H1 (cell line): Measurements from ENCODE around the gene ACTR5. TPM values are rescaled to one million over a fixed set of nuclear protein-coding genes. Genes with fewer than 3 reads are reported as not detected.

Experiments
- CTCF ChIA-PET: fragments of 300-600 bp; sonication (Branson Sonifier 250); formaldehyde crosslinking; loops from one replicate; lab custom pipeline; 2021; ENCODE audit not compliant: partially characterized antibody; lab: Charles Lee
- POLR2A ChIA-PET: fragments of 300-600 bp; sonication (Branson Sonifier 250); formaldehyde crosslinking; loops from one replicate; lab custom pipeline; 2021; ENCODE audit warnings: inconsistent platforms; ENCODE audit not compliant: partially characterized antibody; lab: Charles Lee
- DNase-seq, 2 experiments: peaks; one replicate each; pipeline versions ENCODE4 v3.0.0 to v3.0.0-alpha.2; 2010 to 2022; ENCODE audit warnings: low spot score in 2 of 2, low read depth in 1 of 2, mixed read lengths in 1 of 2
- FAIRE-seq: peaks from 2 replicates; lab custom pipeline; 2011; peaks lifted over from hg19 to GRCh38; lab: Jason Lieb, UNC
- H2AFZ ChIP-seq: 2 replicates; pipeline ENCODE4 v1.8.1; 2012; ENCODE audit warnings: low read length, inconsistent platforms
- H2AK5ac ChIP-seq: 2 replicates; pipeline ENCODE4 v1.6.1; 2013; ENCODE audit warnings: low read depth, low read length
- H2BK120ac ChIP-seq: replicated peaks from 2 replicates; pipeline ENCODE3; 2013; ENCODE audit warnings: low read depth, low read length, inconsistent platforms
- H2BK12ac ChIP-seq: 2 replicates; pipeline ENCODE4 v1.6.1; 2013; ENCODE audit warnings: low read depth, low read length
- H2BK15ac ChIP-seq: 2 replicates; pipeline ENCODE4 v1.6.1; 2013; ENCODE audit warnings: low read length
- H2BK20ac ChIP-seq: 2 replicates; pipeline ENCODE4 v1.6.1; 2013; ENCODE audit warnings: low read length
- H2BK5ac ChIP-seq: 2 replicates; pipeline ENCODE4 v1.6.1; 2013; ENCODE audit warnings: low read depth, low read length
- H3K14ac ChIP-seq: 2 replicates; pipeline ENCODE4 v1.6.1; 2013; ENCODE audit warnings: inconsistent platforms; ENCODE audit not compliant: insufficient read length
- H3K18ac ChIP-seq: 2 replicates; pipeline ENCODE4 v1.6.1; 2013; ENCODE audit warnings: low read length; ENCODE audit errors: extremely low read depth
- H3K23ac ChIP-seq: 2 replicates; pipeline ENCODE4 v1.6.1; 2013; ENCODE audit warnings: inconsistent platforms; ENCODE audit not compliant: insufficient read length
- H3K23me2 ChIP-seq: 2 replicates; pipeline ENCODE4 v1.6.1; 2013; ENCODE audit warnings: low read depth, low read length
- H3K27ac ChIP-seq: 2 replicates; pipeline ENCODE4 v1.6.1; 2011; ENCODE audit warnings: low read depth, low read length, inconsistent platforms
- H3K27me3 ChIP-seq, 4 experiments: replicated peaks in 1 of 4; 1 replicate in 1 of 4; 2 replicates in 3 of 4; pipeline versions ENCODE4 v1.6.1 to v1.8.1; 2011 to 2013; ENCODE audit warnings: low read length in 3 of 4, mild to moderate bottlenecking in 3 of 4, inconsistent platforms in 2 of 4, mixed read lengths in 2 of 4, moderate library complexity in 1 of 4; ENCODE audit not compliant: control insufficient read depth in 3 of 4, insufficient read depth in 3 of 4; ENCODE audit errors: extremely low read depth in 1 of 4
- H3K36me3 ChIP-seq, 4 experiments: 2 replicates each; pipeline versions ENCODE4 v1.6.1 to v1.8.1; 2011 to 2013; ENCODE audit warnings: mild to moderate bottlenecking in 4 of 4, low read length in 3 of 4, moderate library complexity in 2 of 4, control low read depth in 1 of 4, inconsistent platforms in 1 of 4; ENCODE audit not compliant: insufficient read depth in 4 of 4, control insufficient read depth in 2 of 4
- H3K4ac ChIP-seq: replicated peaks from 2 replicates; pipeline ENCODE3; 2013; ENCODE audit warnings: low read length, low read depth, mixed read lengths, inconsistent platforms; ENCODE audit not compliant: insufficient read length
- H3K4me1 ChIP-seq, 4 experiments: replicated peaks in 1 of 4; 1 replicate in 1 of 4; 2 replicates in 3 of 4; pipeline versions ENCODE4 v1.6.1 to v1.8.1; 2011 to 2013; ENCODE audit warnings: low read length in 3 of 4, inconsistent platforms in 2 of 4, mixed read lengths in 1 of 4; ENCODE audit not compliant: insufficient read depth in 4 of 4, control insufficient read depth in 3 of 4
- H3K4me2 ChIP-seq, 2 experiments: 2 replicates each; pipeline versions ENCODE4 v1.6.1 to v1.8.1; 2011 to 2013; ENCODE audit warnings: low read depth in 2 of 2, low read length in 2 of 2, control low read depth in 1 of 2, inconsistent platforms in 1 of 2, mild to moderate bottlenecking in 1 of 2; ENCODE audit not compliant: insufficient read depth in 1 of 2
- H3K4me3 ChIP-seq, 4 experiments: fragments of 200-600, 300-600 bp in 1 of 4; sonication (generic), shearing (Covaris generic), sonication (Bioruptor Twin) in 1 of 4; 2 replicates each; pipeline versions ENCODE4 v1.5.1 to v1.8.1; 2011 to 2016; ENCODE audit warnings: low read length in 4 of 4, low read depth in 3 of 4, control low read depth in 2 of 4, inconsistent platforms in 2 of 4, mild to moderate bottlenecking in 2 of 4, mixed read lengths in 1 of 4, moderate library complexity in 1 of 4; ENCODE audit not compliant: insufficient read depth in 2 of 4; ENCODE audit errors: extremely low read depth in 1 of 4
- H3K56ac ChIP-seq: replicated peaks from 2 replicates; pipeline ENCODE3; 2013; ENCODE audit warnings: low read depth, mild to moderate bottlenecking, mixed read lengths, low read length, inconsistent platforms; ENCODE audit not compliant: insufficient read length
- H3K79me1 ChIP-seq: 2 replicates; pipeline ENCODE4 v1.6.1; 2013; ENCODE audit warnings: low read depth, low read length, control low read depth
- H3K79me2 ChIP-seq, 2 experiments: 2 replicates each; pipeline versions ENCODE4 v1.6.1 to v1.8.1; 2012 to 2013; ENCODE audit warnings: low read length in 2 of 2, mild to moderate bottlenecking in 2 of 2, inconsistent platforms in 1 of 2; ENCODE audit not compliant: insufficient read depth in 2 of 2, control insufficient read depth in 1 of 2
- H3K9ac ChIP-seq, 4 experiments: replicated peaks in 1 of 4; 1 replicate in 1 of 4; 2 replicates in 3 of 4; pipeline versions ENCODE4 v1.6.1 to v1.8.1; 2011 to 2013; ENCODE audit warnings: low read depth in 3 of 4, low read length in 3 of 4, control low read depth in 2 of 4, mild to moderate bottlenecking in 2 of 4, moderate library complexity in 2 of 4, inconsistent platforms in 1 of 4; ENCODE audit errors: extremely low read depth in 1 of 4
- H3K9me3 ChIP-seq, 2 experiments: 2 replicates each; pipeline versions ENCODE4 v1.6.1 to v1.8.1; 2012 to 2013; ENCODE audit warnings: mild to moderate bottlenecking in 2 of 2, moderate library complexity in 2 of 2, control low read depth in 1 of 2, inconsistent platforms in 1 of 2, low read depth in 1 of 2, low read length in 1 of 2, mixed read lengths in 1 of 2; ENCODE audit not compliant: insufficient read depth in 2 of 2
- H4K20me1 ChIP-seq, 2 experiments: replicated peaks in 1 of 2; 2 replicates each; pipeline versions ENCODE3 to v1.8.1; 2011 to 2013; ENCODE audit warnings: inconsistent platforms in 2 of 2, low read length in 2 of 2, mild to moderate bottlenecking in 1 of 2; ENCODE audit not compliant: insufficient read depth in 2 of 2, control insufficient read depth in 1 of 2
- H4K5ac ChIP-seq: 2 replicates; pipeline ENCODE4 v1.6.1; 2013; ENCODE audit warnings: low read length, low read depth, mixed read lengths, inconsistent platforms; ENCODE audit not compliant: insufficient read length
- H4K8ac ChIP-seq: 2 replicates; pipeline ENCODE4 v1.8.0; 2013; ENCODE audit warnings: mild to moderate bottlenecking, moderate library complexity, low read length, inconsistent platforms; ENCODE audit not compliant: insufficient read depth; ENCODE audit errors: extremely low read depth
- H4K91ac ChIP-seq: replicated peaks from 2 replicates; pipeline ENCODE3; 2013; ENCODE audit warnings: low read length, mixed read lengths, inconsistent platforms; ENCODE audit not compliant: insufficient read length
- BACH1 ChIP-seq: IDR thresholded peaks from 2 replicates; pipeline ENCODE4 v1.6.1; 2012; ENCODE audit warnings: low read length, improper control_type of control experiment
- CHD1 ChIP-seq: IDR thresholded peaks from 2 replicates; pipeline ENCODE4 v1.6.1; 2012; ENCODE audit warnings: low read depth, low read length, improper control_type of control experiment
- GTF2F1 ChIP-seq: IDR thresholded peaks from 2 replicates; pipeline ENCODE4 v1.6.1; 2012; ENCODE audit warnings: low read depth, low read length, improper control_type of control experiment, borderline replicate concordance
- HDAC6 ChIP-seq: IDR thresholded peaks from one replicate; pipeline ENCODE4 v1.7.1; 2012; ENCODE audit warnings: low read depth, mild to moderate bottlenecking, inconsistent platforms, low read length, moderate library complexity
- KDM1A ChIP-seq: fragments of 200-600, 300-600 bp; sonication (generic); IDR thresholded peaks from 2 replicates; pipeline ENCODE4 v1.7.1; 2016; ENCODE audit warnings: mild to moderate bottlenecking, low read length, borderline replicate concordance
- KDM5A ChIP-seq: fragments of 200-600 bp; IDR thresholded peaks from 2 replicates; pipeline ENCODE4 v1.7.1; 2012; ENCODE audit warnings: mild to moderate bottlenecking, low read length, inconsistent platforms, mixed read lengths
- MAFK ChIP-seq: IDR thresholded peaks from 2 replicates; pipeline ENCODE4 v1.6.1; 2012; ENCODE audit warnings: low read depth, mild to moderate bottlenecking, improper control_type of control experiment, low read length
- PHF8 ChIP-seq: fragments of 200-600 bp; sonication (generic); conservative IDR thresholded peaks from 2 replicates; pipeline ENCODE4 v1.7.1; 2012; ENCODE audit warnings: low read depth, mild to moderate bottlenecking, inconsistent platforms, low read length, moderate library complexity
- SIN3A ChIP-seq, 2 experiments: IDR thresholded peaks in 1 of 2; conservative IDR thresholded peaks in 1 of 2; 2 replicates each; pipeline ENCODE4 v1.6.1; 2011 to 2012; ENCODE audit warnings: low read length in 2 of 2, improper control_type of control experiment in 1 of 2, low read depth in 1 of 2, mild to moderate bottlenecking in 1 of 2
- ZNF274 ChIP-seq: IDR thresholded peaks from 2 replicates; pipeline ENCODE4 v1.7.0; 2012; ENCODE audit warnings: low read length, borderline replicate concordance; ENCODE audit errors: extremely low read depth
- WGBS, 2 experiments: shearing (Covaris generic) in 1 of 2; methylation state at CpG; one replicate each; pipeline versions ENCODE4 v1.1.6 to v1.1.7; 2013 to 2015; ENCODE audit warnings: low lambda C conversion rate in 2 of 2, mixed read lengths in 2 of 2, inconsistent platforms in 1 of 2, low coverage in 1 of 2, missing lambda C conversion rate in 1 of 2; ENCODE audit not compliant: insufficient replicate concordance in 2 of 2, insufficient coverage in 1 of 2, insufficient read length in 1 of 2; ENCODE audit errors: extremely low coverage in 1 of 2, missing lambda C conversion rate in 1 of 2; 5-methylcytosine and 5-hydroxymethylcytosine counted together
- polyA plus RNA-seq, 7 experiments: library from polyadenylated mRNA; depleted of rRNA in 3 of 7; stranded (reverse) in 5 of 7; unstranded in 2 of 7; fragments of >200 nt in 5 of 7; fragments of 200-250 nt in 2 of 7; gene quantifications; 1 replicate in 5 of 7; 2 replicates in 1 of 7; 4 replicates in 1 of 7; pipeline versions ENCODE4 v1.2.1 to v1.2.3, GENCODE V29; 2011 to 2013; ENCODE audit warnings: missing spikeins in 2 of 7, mixed read lengths in 2 of 7
- total RNA-seq: library from RNA; stranded (reverse); fragmentation: NEBNext Ultra II Directional; extraction: Animal tissue kit (Norgen Biotek cat#: 25700); gene quantifications from 2 replicates; pipeline ENCODE4 v1.2.1, GENCODE V29; 2021
- TF ChIP-seq, protein P1 (sequence below): IDR thresholded peaks from 2 replicates; pipeline ENCODE4 v1.6.1; 2011; ENCODE audit warnings: low read depth, mild to moderate bottlenecking, low read length; ENCODE audit not compliant: insufficient read depth

Gene ACTR5
- total and polyA plus RNA-seq, 2 of the 8 experiments (the other 6 are each of a cell fraction or from before 2014, with no cell fraction given): 10.4 to 14.4 TPM

DNA sequence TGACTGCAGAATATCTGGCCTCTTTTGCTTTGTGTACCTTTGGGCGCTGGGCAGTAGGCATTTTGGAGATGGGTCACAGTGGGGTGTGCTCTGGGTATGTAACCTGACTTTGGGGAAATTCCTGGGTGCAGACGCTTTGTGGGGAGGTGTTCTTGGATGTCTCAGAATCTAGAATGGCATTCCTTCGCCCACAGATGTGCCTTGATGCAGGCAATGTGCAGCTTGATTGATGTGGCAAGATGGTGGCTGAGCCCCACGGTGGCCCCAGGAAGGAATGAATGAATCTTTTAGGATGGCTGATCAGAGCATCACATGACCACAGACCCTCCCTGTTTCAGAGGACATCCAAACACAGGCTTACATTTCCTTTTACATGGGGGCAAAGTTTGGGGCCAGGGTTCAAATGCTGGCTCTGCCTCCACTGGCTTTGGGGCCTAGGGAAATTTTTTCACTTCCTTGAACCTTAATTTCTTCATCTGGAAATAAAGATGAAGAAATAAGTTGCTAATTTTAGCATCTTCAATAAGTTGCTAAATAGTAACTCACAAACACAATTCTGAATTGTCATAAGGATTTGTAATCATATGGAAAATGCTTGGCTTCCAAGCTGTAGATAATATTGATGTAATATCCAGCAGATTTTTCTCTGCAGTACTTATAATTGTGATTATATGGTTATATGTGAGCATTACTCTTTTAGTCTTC, 62.8 kb downstream of the ACTR5 start:
- CTCF ChIA-PET: interaction anchor here (2.2 kb wide), 1 partner anchor 49 kb away, joined by 7 read pairs; no protein-coding TSS in a partner anchor
- Histone ChIP-seq H3K27me3 (peaks cover 4 to 23% (median 17%) of the 10 kb centered on the region in 4 experiments; a peak in 6 of 7 replicates), H3K27ac (no peak overlapping the region)
- TF ChIP-seq SIN3A (conservative IDR thresholded peaks at IDR 0.05 in 1 of 2, IDR thresholded peaks at IDR 0.05 in 1 of 2; ENCODE audit: low read depth in 1 of 2, low read length in 2 of 2): no peak
- no peak for TF ChIP-seq KDM1A
- TF ChIP-seq ZNF274: no peak
- TF ChIP-seq KDM5A: no peak
- TF ChIP-seq BACH1: no peak
- TF ChIP-seq, protein P1, sequence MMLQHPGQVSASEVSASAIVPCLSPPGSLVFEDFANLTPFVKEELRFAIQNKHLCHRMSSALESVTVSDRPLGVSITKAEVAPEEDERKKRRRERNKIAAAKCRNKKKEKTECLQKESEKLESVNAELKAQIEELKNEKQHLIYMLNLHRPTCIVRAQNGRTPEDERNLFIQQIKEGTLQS: no peak
- TF ChIP-seq GTF2F1: no peak
- no peak for TF ChIP-seq HDAC6
- TF ChIP-seq PHF8: no peak
- TF ChIP-seq MAFK: no peak
- no peak for TF ChIP-seq CHD1

More for the DNA sequence above, 62.8 kb downstream of the ACTR5 start:
- Histone ChIP-seq H3K14ac (no peak overlapping the region), H3K23ac (no peak overlapping the region), H2BK120ac (no peak overlapping the region), H2BK15ac (no peak overlapping the region), H4K91ac (no peak overlapping the region), H2AK5ac (no peak overlapping the region), H3K4me1 (peaks cover 3 to 13% (median 10%) of the 10 kb centered on the region in 4 experiments), H3K56ac (no peak overlapping the region), H2BK20ac (no peak overlapping the region), H3K79me2 (no peaks in the 10 kb centered on the region), H3K36me3 (no peaks in the 10 kb centered on the region), H3K9me3 (no peaks in the 10 kb centered on the region), H4K8ac (no peak overlapping the region; the same call in 1 of the 2 replicates), H3K4ac (no peak overlapping the region), H3K9ac (no peak overlapping the region), H3K4me3 (no peak overlapping the region), H3K23me2 (peaks cover 10% of the 10 kb centered on the region; the same call in 1 of the 2 replicates), H4K20me1 (peaks cover 0 to 2% of the 10 kb centered on the region in 2 experiments), H2BK5ac (no peak overlapping the region), H3K18ac (no peak overlapping the region), H2BK12ac (no peak overlapping the region), H4K5ac (no peak overlapping the region), H3K4me2 (no peak overlapping the region), H2AFZ (no peak overlapping the region), H3K79me1 (no peaks in the 10 kb centered on the region; the same call in 1 of the 2 replicates)
- no peak for DNase-seq
- 83% methylated on average over 4 of the region's 4 CpGs; no CpG with 5 or more reads in 1 of the 2 experiments for WGBS, 2 experiments
- POLR2A ChIA-PET: interaction anchor here (1.2 to 1.7 kb wide), 2 partner anchors 15 to 62 kb away, joined by 3 to 4 read pairs; partner anchors contain the start of gene ACTR5
- FAIRE-seq: no peak
